ENCODE measurements around the gene CATSPERD. TPM values are rescaled to one million over a fixed set of nuclear protein-coding genes. Genes with fewer than 3 reads are reported as not detected.
A peak's percentile ranks its signal among the peaks of the same experiment; 100 is the strongest.

CATSPERD gene
- total and polyA plus RNA-seq, 9 of the 15 experiments (the other 6 are each of a cell fraction or from before 2014, with no cell fraction given) = not detected

DNA sequence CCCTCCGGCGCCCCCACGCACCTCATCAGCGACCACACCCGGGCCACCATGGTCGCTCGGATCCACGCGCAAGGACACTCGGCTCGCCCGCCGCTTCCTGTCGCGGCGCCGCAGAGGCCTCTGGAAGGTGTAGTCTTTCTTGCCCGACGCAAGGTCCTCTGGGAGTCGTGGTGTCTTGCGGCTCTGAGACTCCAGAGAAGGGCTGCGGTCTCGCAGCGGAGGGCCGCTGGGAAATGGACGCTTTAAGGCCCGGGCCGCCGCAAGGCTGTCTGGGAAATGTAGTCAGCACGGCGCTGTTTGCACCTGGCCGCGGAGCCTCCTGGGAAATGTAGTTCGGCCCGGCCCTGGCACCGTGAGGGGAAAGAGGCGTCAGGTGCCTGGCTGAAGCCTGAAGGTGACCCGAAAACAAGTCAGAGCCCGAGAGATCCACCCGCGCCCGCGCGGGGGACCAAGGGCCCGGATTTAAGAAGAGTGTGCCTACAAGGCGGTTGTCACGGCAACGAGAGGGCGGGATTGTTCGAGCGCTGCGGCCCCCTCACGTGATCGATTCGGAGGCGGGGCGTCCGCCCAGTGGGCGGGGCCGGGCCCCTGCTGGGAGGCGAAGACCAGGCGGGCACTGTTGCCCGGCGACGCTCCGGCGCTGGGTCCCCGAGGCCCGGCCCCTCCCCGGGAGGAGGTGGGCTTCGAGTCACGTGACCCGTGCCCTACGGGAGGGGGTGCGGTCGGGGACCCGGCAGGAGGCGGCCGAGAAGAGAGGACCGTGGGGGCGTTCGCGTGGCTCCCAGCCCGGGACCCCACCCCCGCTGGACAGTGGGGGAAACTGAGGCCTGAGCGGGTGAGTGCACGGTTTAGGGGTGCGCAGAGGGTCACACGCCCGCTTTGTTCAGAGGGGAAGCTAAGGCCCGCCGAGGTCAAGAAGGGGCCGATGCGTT is 39.7 kb upstream of the CATSPERD start, which contains the start of the genes HSD11B1L and MICOS13 (continued):
- TF ChIP-seq, protein P1, sequence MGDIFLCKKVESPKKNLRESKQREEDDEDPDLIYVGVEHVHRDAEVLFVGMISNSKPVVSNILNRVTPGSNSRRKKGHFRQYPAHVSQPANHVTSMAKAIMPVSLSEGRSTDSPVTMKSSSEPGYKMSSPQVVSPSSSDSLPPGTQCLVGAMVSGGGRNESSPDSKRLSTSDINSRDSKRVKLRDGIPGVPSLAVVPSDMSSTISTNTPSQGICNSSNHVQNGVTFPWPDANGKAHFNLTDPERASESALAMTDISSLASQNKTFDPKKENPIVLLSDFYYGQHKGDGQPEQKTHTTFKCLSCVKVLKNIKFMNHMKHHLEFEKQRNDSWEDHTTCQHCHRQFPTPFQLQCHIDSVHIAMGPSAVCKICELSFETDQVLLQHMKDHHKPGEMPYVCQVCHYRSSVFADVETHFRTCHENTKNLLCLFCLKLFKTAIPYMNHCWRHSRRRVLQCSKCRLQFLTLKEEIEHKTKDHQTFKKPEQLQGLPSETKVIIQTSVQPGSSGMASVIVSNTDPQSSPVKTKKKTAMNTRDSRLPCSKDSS (IDR thresholded peaks at IDR 0.05; ENCODE audit: low read depth, partially characterized antibody) = no peak
- TF ChIP-seq, protein P2, sequence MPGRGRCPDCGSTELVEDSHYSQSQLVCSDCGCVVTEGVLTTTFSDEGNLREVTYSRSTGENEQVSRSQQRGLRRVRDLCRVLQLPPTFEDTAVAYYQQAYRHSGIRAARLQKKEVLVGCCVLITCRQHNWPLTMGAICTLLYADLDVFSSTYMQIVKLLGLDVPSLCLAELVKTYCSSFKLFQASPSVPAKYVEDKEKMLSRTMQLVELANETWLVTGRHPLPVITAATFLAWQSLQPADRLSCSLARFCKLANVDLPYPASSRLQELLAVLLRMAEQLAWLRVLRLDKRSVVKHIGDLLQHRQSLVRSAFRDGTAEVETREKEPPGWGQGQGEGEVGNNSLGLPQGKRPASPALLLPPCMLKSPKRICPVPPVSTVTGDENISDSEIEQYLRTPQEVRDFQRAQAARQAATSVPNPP (IDR thresholded peaks at IDR 0.05; ENCODE audit: borderline replicate concordance, insufficient read depth, insufficient read length) = no peak
- TF ChIP-seq NR2F6 (CRISPR knock-in tag; IDR thresholded peaks at IDR 0.05) (no peak), SMARCE1 (IDR thresholded peaks at IDR 0.05) (no peak), ZNF830 (CRISPR knock-in tag; IDR thresholded peaks at IDR 0.05) (no peak), ATF7 (IDR thresholded peaks at IDR 0.05) (peak; percentile 87), HNRNPL (IDR thresholded peaks at IDR 0.05; ENCODE audit: low read depth, low read length) (peak; percentile 70; the same call in 1 of the 2 replicates), IFI16 (CRISPR knock-in tag; IDR thresholded peaks at IDR 0.05) (no peak), RBM39 (optimal IDR thresholded peaks at IDR 0.05; ENCODE audit: low read depth, low read length) (no peak), PHB2 (IDR thresholded peaks at IDR 0.05; ENCODE audit: low read depth) (no peak), U2AF1 (optimal IDR thresholded peaks at IDR 0.05; ENCODE audit: low read depth, low read length) (no peak)
- TF ChIP-seq, protein P3, sequence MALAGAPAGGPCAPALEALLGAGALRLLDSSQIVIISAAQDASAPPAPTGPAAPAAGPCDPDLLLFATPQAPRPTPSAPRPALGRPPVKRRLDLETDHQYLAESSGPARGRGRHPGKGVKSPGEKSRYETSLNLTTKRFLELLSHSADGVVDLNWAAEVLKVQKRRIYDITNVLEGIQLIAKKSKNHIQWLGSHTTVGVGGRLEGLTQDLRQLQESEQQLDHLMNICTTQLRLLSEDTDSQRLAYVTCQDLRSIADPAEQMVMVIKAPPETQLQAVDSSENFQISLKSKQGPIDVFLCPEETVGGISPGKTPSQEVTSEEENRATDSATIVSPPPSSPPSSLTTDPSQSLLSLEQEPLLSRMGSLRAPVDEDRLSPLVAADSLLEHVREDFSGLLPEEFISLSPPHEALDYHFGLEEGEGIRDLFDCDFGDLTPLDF (CRISPR knock-in tag; IDR thresholded peaks at IDR 0.05) = 0 out of 2 replicates have a peak, but pooled peaks have one; percentile 72
- TF ChIP-seq, protein P4, sequence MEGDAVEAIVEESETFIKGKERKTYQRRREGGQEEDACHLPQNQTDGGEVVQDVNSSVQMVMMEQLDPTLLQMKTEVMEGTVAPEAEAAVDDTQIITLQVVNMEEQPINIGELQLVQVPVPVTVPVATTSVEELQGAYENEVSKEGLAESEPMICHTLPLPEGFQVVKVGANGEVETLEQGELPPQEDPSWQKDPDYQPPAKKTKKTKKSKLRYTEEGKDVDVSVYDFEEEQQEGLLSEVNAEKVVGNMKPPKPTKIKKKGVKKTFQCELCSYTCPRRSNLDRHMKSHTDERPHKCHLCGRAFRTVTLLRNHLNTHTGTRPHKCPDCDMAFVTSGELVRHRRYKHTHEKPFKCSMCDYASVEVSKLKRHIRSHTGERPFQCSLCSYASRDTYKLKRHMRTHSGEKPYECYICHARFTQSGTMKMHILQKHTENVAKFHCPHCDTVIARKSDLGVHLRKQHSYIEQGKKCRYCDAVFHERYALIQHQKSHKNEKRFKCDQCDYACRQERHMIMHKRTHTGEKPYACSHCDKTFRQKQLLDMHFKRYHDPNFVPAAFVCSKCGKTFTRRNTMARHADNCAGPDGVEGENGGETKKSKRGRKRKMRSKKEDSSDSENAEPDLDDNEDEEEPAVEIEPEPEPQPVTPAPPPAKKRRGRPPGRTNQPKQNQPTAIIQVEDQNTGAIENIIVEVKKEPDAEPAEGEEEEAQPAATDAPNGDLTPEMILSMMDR (IDR thresholded peaks at IDR 0.05 in 2 of 3, conservative IDR thresholded peaks at IDR 0.05 in 1 of 3; ENCODE audit: insufficient read depth in 2 of 3, low read depth in 1 of 3, low read length in 3 of 3) = peak in 1 of 3 experiments; percentile 10; a peak in 1 of 6 replicates
- TF ChIP-seq, protein P5, sequence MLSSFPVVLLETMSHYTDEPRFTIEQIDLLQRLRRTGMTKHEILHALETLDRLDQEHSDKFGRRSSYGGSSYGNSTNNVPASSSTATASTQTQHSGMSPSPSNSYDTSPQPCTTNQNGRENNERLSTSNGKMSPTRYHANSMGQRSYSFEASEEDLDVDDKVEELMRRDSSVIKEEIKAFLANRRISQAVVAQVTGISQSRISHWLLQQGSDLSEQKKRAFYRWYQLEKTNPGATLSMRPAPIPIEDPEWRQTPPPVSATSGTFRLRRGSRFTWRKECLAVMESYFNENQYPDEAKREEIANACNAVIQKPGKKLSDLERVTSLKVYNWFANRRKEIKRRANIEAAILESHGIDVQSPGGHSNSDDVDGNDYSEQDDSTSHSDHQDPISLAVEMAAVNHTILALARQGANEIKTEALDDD (IDR thresholded peaks at IDR 0.05) = no peak
- TF ChIP-seq, protein P6, sequence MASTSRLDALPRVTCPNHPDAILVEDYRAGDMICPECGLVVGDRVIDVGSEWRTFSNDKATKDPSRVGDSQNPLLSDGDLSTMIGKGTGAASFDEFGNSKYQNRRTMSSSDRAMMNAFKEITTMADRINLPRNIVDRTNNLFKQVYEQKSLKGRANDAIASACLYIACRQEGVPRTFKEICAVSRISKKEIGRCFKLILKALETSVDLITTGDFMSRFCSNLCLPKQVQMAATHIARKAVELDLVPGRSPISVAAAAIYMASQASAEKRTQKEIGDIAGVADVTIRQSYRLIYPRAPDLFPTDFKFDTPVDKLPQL (IDR thresholded peaks at IDR 0.05; ENCODE audit: extremely low read depth, insufficient read length) = no peak
- TF ChIP-seq, protein P7, sequence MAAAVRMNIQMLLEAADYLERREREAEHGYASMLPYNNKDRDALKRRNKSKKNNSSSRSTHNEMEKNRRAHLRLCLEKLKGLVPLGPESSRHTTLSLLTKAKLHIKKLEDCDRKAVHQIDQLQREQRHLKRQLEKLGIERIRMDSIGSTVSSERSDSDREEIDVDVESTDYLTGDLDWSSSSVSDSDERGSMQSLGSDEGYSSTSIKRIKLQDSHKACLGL (CRISPR knock-in tag; IDR thresholded peaks at IDR 0.05; ENCODE audit: borderline replicate concordance, poor library complexity, severe bottlenecking) = peak; percentile 67

All from K562 (cell line).